ENCODE measurements around the gene KRT23.

GRCh38 chr17:40963838-40964237, 26.4 kb upstream of the KRT23 start:
- peak; percentile 86 for TF ChIP-seq CTCF (conservative IDR thresholded peaks at IDR 0.05; ENCODE audit: low read length)
- TF ChIP-seq EZH2phosphoT487 (IDR thresholded peaks at IDR 0.05; ENCODE audit: borderline replicate concordance) = no peak
